NCI-H82 treated with DMSO at 0.1 percent for 48 hours (cell line): ENCODE data around the gene SUCLG2.

ENCODE experiments used
- DNase-seq: peaks from one replicate; lab custom pipeline; 2025; ENCODE audit not compliant: unreplicated experiment; lab: John Stamatoyannopoulos, UW

The SUCLG2 gene

DNA sequence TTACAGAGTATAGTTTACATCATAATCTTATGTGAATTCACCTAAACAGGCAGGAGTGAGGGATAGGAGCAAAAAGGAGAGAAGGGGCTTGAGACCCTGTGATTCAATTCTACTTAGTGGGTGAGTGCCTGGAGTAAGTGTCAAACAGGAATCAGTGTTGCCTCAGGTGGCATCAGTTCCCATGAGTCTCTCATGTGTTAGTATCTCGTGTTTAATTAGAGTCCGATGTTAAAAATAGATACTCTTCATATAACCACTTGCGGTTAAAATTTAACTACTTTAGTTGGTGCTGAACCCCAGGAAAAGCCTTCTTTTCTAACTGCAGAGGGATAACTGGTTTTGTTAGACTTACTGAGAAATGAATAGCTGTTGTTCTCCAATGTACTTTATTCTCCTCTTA, 251.5 kb downstream of the SUCLG2 start:
- no peak for DNase-seq

DNA sequence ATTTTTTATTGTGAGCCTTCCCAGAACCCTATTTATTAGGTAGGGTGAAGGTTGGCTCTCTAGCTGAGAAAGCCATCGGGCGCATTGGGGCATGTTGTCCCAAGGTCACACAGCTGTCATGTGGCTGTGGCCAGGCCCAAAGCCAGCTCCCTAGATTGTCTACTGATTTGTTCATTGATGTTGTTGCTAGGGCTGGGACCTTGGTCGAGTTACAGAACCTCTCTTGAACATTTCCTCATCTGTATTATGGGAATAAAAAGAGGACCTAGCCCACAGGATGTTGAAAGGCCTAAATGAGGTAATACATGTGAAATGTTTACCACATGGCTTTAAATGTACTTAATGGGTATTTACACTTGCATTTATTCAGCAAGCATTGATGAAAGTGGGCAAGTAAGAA, 252.5 kb downstream of the SUCLG2 start:
- no peak for DNase-seq

DNA sequence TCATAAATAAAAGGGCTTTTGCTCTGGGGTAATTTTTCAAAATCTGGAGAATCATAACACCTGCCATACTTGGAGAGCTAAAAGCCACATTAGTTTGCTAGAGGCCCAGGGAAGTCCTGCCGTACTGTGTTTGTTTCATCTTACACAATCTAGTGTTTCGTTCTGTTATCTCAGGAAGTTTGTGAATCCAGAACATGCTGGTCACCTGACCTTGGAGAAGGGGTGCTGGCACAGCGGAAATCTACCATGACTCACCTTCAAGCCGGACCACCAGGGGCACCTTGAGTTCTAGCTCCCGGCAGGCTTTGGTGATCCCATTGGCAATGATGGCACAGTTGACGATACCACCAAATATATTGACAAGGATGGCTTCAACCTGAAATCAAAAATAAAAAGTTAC, 253.9 kb downstream of the SUCLG2 start:
- DNase-seq: no peak

DNA sequence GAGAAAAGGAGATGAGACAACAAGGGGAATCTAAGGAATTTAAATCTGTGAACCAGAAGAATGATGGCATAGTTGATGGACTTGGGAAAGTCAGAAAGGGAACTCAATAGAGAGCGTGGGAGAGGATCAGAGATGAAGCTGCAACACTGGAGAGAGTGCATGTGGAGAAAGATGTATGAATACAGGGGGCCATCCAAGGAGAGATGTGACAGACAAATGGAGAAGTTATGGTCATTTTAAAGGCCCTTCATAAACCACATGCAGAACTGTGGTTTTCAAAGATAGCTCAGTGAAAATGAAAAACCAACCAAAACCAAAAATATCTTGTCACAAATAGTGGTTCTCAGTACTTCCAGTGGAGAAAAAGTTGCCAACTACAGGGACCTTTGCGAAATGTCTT, 265.2 kb downstream of the SUCLG2 start:
- DNase-seq: no peak

DNA sequence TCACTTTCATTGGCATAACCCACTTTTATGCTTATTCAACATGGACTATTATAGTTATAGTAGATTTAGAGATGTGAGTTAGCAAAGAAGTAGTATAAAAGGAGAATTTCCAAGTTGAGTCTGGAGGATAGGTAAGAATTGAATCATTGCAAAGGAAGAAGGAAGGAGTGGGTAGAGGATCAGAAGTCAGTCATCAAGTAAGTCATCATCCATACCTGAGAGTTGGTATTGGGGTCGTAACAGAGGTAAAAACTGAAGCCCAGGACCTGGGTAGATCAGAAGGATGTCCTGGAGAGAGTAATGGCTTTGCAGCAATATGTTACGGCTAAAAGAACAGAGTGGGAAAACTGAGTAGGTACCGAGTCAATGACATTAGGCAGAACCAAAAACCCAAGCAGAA, 265.7 kb downstream of the SUCLG2 start:
- no peak for DNase-seq

DNA sequence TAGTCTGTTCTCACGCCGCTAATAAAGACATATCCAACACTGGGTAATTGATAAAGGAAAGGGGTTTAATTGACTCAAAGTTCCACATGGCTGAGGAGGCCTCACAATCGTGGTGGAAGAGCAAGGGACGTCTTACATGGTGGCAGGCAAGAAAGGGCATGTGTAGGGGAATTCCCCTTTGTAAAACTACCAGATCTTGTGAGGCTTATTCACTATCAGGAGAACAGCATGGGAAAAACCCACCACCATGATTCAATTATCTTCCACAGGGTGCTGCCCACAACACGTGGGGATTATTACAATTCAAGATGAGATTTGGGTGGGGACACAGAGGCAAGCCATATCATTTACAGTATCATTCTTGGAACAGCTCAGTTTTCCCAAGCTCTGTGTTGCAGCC, 268.0 kb downstream of the SUCLG2 start:
- no peak for DNase-seq

DNA sequence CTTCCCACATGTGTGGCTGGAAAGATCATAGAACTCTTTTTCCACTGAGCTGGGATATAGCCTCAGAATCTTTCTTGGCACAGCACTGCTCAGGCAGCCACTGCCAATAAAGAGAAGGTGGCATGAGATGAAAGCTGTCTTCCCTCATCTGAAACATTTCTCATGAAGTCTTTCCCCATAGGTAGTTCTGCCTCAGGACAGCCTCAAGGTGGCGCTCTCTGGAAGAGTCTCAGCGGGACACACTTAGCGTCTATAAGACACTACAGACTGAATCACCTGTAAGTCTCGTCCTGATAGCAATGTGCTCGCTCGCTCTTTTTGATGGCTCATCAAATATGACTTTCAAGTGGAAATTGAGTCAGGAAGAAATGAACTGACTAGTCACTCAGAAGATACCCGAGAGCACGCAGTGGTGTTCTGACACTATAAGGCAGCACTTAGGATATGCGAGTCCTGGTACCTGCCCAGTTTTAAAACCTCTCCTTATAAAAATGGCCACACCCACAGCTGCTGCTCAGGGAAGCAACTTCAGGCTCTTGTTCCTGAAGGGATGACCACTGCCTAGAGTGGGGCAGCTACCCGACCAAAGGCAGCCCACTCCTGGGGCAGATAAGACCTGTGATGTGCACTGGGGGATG, 269.5 kb downstream of the SUCLG2 start:
- DNase-seq: peak; percentile 1

DNA sequence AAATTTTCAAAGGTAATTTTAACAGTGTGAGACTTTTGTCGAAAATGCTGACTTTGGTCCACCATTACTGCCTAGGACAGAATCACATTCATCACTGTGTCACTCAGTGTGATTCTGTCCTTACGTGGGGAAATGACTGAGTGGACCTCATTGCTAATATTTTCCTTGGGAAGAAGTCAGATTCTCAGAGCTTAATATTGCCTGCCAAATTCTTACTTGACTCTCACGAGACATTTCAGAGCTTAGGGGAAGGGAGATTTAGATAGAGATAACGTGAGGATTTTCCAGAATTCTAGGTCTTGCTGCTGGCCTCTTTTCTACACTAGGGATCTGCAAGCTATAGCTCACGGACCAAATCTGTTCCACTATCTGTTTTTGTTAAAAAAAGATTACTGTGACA, 270.4 kb downstream of the SUCLG2 start:
- no peak for DNase-seq

DNA sequence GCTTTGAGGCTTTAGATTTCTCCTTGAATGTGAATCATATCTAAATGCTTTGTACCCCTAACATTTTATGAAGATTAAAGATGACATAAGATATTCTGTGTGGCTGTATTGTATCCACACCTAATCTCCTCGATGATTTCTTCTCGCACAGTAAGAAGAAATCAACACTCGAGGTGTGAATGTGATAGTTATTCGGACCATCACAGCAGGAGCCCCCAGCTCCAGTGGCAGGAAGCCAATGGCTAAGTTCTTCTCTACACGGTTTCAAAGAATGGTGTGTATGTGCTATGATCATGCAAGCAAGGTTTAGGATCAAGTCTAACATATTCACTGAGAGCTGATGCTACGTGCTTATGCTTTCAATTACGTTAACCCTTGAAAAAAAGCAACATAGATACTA, 271.0 kb downstream of the SUCLG2 start:
- DNase-seq: no peak

DNA sequence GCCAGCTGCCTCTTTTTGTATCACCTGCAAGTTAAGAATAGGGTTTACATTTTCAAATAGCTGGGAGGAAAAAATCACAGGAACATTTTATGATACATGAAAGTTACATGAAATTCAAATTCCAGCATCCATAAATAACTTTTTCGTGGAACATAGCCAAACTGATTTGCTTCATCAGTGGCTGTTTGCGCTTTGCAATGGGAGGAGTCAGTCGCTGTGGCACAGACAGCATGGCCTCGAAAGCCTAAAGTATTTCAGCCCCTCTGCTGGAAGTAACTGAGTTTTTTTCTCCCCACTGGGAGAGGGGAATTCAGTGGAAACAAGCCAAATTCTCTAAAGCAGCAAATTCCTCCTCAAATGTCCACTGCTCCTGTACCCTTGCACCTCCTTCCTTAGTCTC, 271.9 kb downstream of the SUCLG2 start:
- DNase-seq: no peak

DNA sequence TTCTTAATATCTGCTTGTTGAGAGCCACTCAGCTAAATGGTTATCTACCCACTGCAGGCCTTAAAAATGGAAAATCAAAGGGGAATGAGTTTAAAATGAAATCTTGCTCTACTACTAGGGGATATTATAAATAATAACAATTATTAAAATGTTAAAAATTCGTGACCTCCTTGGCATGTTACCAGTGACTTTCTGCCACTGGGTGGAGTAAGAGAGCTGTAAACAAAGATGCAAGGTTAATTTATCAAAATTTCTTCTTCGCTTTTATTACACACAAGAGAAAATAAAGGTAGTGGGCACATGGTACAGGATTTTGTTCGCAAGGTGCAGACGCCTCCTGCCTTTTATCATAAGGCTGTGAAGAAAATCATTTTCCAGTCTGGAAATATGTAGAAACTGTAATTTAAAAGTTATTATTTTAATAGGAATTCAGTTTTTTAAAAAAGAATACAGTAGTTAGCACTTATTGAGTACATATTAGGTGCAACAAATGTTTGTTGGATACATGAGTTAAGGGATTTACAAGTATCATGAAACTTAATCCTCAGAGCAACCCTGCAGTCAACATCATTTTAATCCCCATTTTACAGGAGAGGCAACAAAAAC, 272.6 kb downstream of the SUCLG2 start:
- DNase-seq: peak; percentile 37

DNA sequence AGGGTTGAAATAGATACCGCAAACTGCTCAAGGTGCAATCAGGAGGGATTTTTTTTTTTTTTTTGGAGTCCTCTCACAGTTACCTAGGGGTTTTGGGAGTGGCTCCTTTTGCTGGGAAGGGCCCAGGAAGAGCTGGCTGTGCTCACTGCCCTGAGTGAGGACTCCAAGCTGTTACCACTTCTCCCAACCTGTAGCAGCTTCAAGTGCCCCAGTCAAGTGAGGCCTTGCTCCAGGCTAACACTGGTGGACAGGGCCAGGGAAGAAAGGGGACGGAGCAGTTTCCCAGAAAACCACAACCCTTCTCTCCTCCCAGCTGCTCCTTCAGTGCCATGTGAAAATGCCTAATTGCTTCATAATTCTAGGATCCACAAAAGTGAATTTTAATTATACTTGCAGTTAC, 274.3 kb downstream of the SUCLG2 start:
- no peak for DNase-seq

DNA sequence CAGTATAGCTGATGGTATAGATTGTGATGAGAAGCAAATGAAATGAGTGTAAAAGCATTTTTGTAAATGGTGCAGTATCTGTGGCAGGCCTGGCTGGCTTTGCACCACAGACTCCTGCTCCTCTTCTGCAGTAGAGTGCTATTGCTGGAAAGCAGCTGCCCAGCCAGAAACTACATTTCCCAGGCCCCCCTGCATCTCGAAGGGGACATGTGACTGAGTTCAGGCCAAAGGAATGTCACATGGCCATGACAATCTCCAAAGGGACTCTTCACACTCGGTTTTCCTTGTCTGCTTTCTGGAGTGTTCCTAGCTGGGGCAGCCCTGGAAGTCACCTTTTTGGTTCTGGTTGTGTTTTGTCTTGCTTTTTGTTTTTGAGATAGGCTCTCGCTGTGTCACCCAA, 277.1 kb downstream of the SUCLG2 start:
- DNase-seq: no peak

DNA sequence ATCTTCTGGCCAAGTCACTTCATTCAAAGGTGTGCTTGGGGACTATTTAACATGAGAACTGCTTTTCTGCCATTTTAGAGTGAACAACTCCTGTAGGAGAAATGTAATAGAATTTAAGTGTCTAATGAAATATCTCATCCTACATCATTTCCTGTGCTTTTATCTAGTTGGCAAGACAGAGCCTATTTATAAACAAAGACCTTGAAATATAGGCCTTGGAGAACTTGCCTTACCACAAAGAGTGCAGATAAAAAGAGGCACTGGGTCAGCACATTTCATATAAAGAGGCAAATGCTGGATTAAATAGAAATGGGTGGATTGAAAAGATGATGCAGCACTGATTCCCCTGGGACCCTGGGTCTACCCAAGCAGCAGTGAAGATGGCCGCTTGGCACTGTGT, 278.0 kb downstream of the SUCLG2 start:
- no peak for DNase-seq

DNA sequence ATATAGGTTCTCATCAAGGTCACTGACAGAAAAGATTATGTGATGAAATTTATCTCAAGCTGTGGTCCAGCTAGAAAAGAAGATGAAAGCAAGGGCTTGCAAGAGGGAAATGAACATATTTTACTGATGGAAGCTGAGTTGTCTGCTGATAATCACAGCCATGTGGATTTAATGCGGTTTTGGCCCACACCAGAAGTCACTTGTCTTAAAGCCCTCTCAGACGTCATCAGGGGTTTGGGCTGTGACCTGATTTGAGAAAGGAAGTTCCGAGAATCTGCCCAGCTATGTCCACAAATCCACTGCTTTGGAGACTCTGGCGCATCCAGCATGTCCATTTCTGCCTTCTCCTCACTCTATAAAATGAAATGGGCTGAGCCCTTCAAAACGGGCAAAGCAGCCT, 278.4 kb downstream of the SUCLG2 start:
- no peak for DNase-seq

DNA sequence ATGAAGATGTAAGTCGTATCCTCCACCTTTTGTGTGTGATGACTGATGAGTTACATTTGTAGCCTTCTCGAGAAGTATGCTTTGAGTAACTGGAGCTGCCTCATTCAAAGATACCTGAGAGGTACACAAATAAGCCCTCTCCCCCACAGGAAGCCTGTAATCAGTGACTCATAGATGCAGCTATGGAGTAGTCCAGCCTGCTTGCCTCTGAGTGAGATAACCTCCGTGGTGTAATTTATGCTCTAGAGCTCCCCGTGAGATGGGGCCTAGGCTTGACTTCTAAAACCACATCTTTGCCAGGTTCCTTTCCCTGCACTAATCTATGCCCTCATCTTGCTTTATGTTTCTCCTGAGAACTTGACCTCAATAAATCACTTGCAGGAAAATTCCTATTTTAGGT, 291.7 kb downstream of the SUCLG2 start:
- DNase-seq: no peak

DNA sequence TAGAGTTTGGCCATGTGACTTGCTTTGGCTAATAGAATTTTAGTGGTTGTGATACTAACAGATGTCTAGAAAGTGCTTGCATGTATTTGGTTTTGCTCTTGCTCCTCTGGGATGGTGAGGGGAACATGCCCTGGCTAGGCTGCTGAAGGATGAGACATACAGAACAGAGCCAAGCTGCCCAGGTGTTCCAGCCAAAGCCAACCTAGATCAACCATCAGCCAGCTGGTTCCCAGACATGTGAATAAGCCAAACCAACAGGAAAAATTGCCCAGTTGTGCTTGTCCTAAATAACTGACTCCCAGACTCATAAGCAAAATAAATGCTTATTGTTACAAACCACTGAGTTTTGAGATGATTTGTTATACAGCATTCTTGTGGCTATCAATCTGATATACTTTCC, 292.6 kb downstream of the SUCLG2 start:
- no peak for DNase-seq

DNA sequence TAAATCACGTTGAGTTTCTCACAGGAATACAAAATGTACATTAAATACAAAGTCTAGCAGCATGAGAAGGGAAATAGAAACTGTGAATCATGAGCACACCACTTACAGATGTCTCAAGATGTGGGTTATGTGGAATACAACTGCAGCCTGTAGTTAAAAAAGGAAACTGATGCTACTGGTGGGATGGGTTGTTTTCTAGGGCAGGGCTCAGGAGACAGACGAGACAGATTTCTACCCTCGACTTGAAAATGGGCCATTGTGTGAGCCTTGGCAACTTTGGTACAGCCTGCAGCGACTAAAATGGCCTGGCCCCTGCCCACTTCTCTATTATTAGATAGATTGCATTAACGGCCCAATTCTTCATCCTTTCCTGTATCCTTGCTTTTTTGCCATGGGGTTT, 293.1 kb downstream of the SUCLG2 start:
- no peak for DNase-seq

DNA sequence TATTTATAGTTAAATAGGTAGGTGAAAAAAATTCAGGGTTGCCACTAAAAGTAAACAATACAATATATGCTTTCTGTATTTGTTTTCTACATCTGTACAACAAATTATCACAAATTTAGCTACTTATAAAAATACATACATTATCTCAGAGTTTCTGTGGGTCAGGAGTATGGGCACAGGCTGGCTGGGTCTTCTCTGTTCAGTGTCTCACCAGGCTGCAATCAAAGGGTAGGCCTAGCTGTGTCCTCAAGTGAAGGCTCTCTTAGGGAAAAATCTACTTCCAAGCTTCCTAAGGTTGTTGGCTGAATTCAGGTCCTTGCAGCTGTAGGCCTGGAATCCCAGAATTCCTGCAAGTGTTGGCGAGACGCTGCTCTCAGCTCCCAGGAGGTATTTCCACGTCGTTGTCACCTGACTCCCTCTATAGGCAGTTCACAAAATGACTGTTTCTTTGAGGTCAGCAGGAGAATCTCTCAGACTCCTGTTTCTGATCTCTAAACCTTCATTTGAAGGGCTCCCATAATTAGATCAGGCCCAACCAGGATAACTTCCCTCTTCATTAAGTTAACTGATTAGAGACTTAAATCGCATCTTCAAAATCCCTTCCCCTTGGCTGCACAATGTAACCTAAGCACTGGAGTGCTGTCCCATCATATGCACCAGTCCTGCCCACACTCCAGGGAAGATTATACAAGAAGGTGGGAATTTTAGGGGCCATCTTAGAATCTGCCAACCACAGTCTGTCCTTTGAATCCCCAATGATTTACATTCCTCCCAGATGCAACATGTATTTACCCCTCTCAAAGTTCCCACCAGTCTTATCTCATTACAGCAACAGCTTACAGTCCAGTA, 296.6 kb downstream of the SUCLG2 start:
- peak; percentile 93 for DNase-seq

DNA sequence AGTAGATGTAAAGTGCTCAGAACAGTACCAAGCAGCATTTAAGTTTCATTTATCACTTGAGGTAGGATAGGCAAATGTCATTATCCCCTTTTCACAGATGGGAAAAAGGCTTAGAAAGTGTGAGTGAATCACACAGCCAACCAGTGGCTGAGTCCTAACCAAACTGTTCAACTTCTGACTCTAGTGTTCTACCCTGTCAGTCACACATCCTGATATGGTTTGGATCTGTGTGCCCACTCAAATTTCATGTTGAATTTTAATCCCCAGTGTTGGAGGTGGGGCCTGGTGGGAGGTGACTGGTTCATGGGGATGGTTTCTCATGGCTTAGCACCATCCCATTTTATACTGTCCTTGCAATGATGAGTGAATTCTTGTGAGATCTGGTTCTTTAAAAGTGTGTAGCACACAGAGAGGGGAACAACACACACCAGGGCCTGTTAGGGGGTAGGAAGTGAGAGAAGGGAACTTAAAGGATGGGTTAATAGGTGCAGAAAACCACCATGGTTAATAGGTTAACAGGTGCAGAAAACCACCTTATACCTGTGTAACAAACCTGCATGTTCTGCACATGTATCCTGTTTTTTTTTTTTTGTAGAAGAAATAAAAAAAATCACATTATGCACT, 304.7 kb downstream of the SUCLG2 start:
- no peak for DNase-seq

DNA sequence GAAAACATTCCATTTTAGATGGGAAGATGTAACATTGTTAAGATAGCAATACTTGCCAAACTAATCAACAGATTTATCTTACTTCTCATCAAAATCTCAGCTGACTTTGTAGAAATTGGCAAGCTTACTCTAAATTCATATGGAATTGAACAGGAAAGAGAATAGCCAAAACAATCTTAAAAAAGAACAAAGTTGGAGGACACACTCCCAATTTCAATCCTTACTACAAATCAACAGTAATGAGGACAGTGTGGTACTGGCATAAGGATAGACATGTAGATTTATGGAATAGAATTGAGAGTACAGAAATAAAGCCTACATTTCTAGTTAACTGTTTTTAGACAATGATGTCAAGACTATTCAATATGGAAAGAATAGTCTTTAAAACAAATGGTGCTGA, 308.3 kb downstream of the SUCLG2 start:
- DNase-seq: no peak

DNA sequence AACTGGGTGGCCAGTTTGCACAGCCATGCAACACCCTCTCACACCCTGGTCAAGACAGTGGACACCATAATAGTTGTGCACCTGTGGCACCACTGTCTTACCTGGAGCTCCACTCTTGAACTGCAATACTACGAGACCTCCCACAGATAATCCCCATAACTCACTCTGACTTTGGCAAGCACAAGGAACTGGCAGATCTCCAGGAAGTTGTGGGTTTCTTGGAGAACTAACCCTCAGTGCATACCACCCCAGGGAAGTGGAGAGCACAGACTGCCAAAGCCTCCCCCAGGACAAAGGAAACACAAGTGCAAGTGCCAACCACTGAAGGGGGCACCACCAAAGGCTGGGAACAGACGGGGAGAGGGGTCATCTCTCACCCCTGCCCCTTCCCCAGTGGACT, 318.6 kb downstream of the SUCLG2 start:
- DNase-seq: no peak
